T-helper 1 cell treated with Interleukin-12 subunit alpha and Interleukin-12 subunit beta and Interleukin-4 antibody, amounts not matched to agents 30 ng/mL and 1 ng/mL, for 36 hours (primary cell): ENCODE results near the gene MED19. TPM values are rescaled to one million over a fixed set of nuclear protein-coding genes. Genes with fewer than 3 reads are reported as not detected.

Experiments used
- intact Hi-C: fragments of 100-400 bp; cut with micrococcal nuclease; formaldehyde crosslinking; loops from one replicate; pipeline ENCODE4 v1.15.1; 2024
- total RNA-seq: library from RNA; stranded (reverse); gene quantifications from 2 replicates; pipeline ENCODE4 v1.2.3, GENCODE V29; 2022

The MED19 gene, protein sequence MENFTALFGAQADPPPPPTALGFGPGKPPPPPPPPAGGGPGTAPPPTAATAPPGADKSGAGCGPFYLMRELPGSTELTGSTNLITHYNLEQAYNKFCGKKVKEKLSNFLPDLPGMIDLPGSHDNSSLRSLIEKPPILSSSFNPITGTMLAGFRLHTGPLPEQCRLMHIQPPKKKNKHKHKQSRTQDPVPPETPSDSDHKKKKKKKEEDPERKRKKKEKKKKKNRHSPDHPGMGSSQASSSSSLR
- 14.3 and 15.7 TPM in 2 replicates for total RNA-seq

- intact Hi-C loops = loop anchor here (1.0 to 10.0 kb wide), 14 partner anchors 30 to 1905 kb away; partner anchors contain the start of genes CLP1, FAM111A, SELENOH and SSRP1
These were observed at the start of gene MED19 for GRCh38 chr11:57711414-57712255. Gene MED19, minus strand, starts transcription at chr11:57712215. Its CDS starts 36 bp downstream, at chr11:57712179.

DNA sequence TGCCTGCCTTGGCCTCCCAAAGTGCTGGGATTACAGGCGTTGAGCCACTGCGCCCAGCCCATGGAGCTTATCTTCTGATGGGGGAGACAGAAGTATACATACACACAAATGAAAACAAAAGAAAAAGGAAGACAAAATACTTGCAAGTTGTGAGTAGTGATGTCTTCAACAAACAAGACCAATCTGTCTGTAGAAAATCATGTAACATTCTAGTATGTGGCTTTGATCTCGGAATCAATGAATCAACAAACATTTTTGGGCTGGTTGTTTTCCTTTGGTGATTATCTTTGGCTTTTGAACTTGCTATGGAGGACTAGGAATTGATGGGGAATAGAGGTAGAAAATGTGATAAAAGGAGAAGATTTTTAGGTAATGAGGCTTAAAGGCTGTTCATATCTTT is 46.2 kb upstream of the MED19 start:
- intact Hi-C loops = no loop called here

GRCh38 chr11:57752954-57753353 is 40.9 kb upstream of the MED19 start:
- intact Hi-C loops = no loop called here

GRCh38 chr11:57751676-57752253 is 39.8 kb upstream of the MED19 start, which contains the start of gene BTBD18:
Gene BTBD18, minus strand, starts transcription at chr11:57751819. Its CDS starts 631 bp downstream, at chr11:57751188.
- intact Hi-C loops = loop anchor here (1.0 kb wide), 1 partner anchor 49 kb away; no protein-coding TSS in a partner anchor

DNA sequence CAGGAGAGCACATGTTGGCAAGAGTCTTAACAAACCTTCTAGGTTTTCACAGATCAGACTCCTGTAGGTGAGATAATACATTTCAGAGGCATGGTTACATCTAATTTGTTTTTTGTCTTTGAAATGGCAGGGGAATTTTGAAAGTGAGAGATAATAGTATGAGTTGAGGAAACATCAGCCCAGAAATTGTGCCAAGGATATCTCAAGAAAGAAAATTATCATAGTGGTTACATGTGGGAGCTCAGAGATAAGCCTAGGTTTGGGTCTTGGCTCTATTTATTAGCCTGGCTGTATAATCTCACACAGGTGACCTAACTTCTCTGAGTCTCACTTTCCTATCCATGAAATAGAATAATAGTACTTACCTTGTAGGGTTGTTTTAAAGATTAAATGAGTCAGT is 39.2 kb upstream of the MED19 start:
- intact Hi-C loops = loop anchor here (1.0 kb wide), 1 partner anchor 49 kb away; no protein-coding TSS in a partner anchor

DNA sequence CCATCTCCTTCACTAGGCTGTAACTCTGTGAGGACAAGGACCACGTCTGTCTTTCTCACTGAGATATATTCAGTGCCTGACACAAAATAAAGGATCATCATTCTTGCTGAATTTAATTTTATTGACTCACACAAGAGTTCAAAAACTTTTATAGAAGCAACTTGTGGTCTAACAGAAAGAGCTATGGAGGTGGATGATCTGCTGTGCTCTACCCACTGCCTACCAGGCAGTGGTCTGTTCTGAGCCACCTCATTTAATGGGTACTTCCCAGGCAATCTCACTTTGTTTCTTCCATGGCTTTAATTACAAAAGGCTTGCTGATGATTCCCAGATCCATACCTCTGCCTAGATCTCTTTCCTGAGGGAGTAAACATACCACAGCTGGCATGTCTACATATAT is 34.9 kb upstream of the MED19 start:
- intact Hi-C loops = no loop called here

DNA sequence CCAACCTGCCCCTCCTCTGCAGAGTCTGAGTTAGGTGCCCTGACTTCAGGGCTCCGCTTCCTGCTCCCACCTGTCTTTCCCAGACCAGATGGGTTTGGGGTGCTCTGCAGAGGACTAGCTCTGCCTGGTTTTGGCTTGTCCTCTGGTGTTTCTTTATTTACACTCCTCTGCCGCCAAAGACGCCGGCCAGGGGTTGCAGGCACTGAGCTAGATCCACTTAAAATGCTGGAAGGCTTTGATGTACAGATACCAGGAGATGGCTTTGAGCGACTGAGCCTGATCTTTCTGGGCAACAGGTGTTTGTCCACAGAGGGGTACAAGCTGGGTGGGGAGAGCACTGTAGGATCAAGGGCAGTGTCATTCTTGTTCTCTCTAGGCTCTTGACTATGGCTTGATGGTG is 33.2 kb upstream of the MED19 start:
- intact Hi-C loops = no loop called here

DNA sequence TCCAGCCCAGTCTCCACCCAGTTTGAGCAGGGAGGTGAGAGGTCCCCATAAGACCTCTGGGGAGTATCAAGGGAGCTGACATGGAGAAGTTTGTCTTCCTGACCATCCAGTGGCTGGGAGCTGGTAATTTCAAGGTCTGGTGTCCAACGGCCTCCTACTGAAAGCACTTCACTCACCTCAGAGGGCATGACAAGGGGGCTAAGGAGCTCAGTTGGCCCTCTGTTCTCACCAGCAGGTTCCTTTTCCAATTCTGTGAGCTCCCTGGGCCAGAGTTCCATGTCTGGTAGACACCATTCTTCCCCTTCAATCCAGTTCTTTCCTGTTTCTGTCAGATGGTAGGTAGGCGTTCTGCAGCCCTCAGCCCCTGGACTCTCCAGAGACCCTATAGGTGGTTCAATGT is 32.3 kb upstream of the MED19 start:
- intact Hi-C loops = loop anchor here (5.0 kb wide), 1 partner anchor 1398 kb away; the partner anchor contains the start of gene FAM111A

GRCh38 chr11:57742087-57742452 is 30.1 kb upstream of the MED19 start:
- intact Hi-C loops = loop anchor here (5.0 kb wide), 1 partner anchor 1400 kb away; the partner anchor contains the start of gene FAM111A

DNA sequence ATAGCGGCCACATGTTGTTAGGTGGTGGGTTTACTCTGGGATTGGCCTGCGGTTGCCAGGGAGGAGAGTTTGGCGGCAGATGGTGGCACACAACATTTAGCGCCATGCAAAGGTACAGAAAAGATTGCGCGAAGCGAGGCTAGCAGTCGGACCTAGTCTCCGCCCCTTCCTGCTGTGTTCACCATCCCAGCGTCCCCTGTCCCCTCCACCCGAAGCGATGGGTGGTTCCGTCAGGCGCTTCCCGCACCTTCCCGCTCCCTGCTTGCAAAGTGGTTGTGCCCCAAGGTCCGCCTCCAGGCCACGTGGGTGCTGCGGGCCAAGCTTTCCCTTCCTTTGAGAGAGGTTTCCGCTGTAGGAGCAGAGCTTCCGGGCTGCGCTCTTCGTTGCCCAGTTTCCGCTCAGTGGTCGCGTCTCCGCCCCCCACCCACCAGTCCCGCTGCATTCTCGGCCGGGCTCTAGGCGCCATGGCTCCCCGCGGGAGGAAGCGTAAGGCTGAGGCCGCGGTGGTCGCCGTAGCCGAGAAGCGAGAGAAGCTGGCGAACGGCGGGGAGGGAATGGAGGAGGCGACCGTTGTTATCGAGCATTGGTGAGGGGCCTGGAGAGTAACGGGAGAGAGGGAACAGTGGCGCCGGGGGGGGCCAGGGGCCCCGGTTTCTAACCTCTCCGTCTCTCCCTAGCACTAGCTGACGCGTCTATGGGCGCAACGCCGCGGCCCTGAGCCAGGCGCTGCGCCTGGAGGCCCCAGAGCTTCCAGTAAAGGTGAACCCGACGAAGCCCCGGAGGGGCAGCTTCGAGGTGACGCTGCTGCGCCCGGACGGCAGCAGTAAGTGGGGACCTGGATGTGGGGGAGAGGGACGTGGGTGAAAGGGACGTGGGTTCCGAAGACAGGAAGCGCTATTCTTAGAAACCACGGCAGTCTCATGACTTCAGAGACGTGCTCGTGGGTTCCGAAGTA is 29.4 kb upstream of the MED19 start, which contains the start of gene SELENOH:
Gene SELENOH, plus strand, starts transcription at position 360 of the 955 bp plus-strand sequence. Its CDS starts 105 bp downstream, at position 465.
- intact Hi-C loops = loop anchor here (1.0 to 5.0 kb wide), 14 partner anchors 29 to 1874 kb away; partner anchors contain the start of genes CLP1, FAM111A, MED19 and OSBP

GRCh38 chr11:57735619-57736298 is 23.7 kb upstream of the MED19 start:
- intact Hi-C loops = no loop called here

DNA sequence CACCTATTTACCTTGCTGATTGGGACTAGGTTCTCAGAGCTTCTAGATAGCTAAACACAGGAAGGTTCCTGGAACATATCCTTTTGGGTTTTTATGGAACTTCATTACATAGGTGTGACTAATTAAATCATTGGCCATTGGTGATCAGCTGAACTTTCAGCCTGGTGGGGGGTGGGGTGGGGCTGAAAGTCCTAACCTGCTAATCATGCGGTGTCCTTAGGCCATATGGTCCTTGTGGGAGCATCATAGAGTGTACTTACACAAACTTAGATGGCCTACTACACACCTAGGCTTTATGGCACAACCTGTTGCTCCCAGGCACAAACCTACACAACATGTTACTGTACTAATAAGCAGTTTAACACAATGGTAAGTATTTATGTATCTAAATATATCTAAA is 20.6 kb upstream of the MED19 start:
- intact Hi-C loops = no loop called here

GRCh38 chr11:57729479-57729878 is 17.5 kb upstream of the MED19 start:
- intact Hi-C loops = no loop called here

- intact Hi-C loops = no loop called here
These were observed 16.8 kb upstream of the MED19 start for GRCh38 chr11:57728829-57729228.

DNA sequence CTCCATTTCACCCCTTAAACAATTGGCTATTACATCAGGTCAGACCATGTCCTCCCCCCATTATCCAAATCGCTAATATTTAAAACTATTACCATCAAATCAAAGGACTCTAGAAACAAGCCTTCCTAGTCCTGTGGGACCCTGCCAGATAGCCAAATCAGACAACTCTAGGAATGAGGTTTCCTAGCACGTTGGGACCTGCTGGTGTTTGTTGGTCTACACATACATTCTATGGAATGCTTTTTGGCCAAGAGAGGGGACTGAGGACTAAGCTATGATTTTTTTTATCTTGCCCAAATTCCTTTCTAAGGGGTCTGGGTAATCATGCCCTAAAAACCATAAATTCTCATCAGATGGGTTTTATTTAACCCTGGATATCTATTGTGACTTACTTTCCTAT is 15.2 kb upstream of the MED19 start:
- intact Hi-C loops = no loop called here

GRCh38 chr11:57716726-57717125 is 4.7 kb upstream of the MED19 start:
- intact Hi-C loops = loop anchor here (10.0 kb wide), 1 partner anchor 1848 kb away; no protein-coding TSS in a partner anchor

- intact Hi-C loops = loop anchor here (2.0 to 10.0 kb wide), 3 partner anchors 379 to 1851 kb away; partner anchors contain the start of genes FAM111A and SSRP1
These were observed 1.8 kb upstream of the MED19 start for GRCh38 chr11:57713835-57714234.

- intact Hi-C loops = loop anchor here (1.0 to 10.0 kb wide), 14 partner anchors 29 to 1904 kb away; partner anchors contain the start of genes CLP1, FAM111A, SELENOH and SSRP1
These were observed 488 bp upstream of the MED19 start, which contains the start of gene TMX2 for GRCh38 chr11:57712256-57713150. Gene TMX2, plus strand, starts transcription at chr11:57712593. Its CDS starts 26 bp downstream, at chr11:57712619.
